ENCODE measurements around the gene EVC.

- TF ChIP-seq CTCF (IDR thresholded peaks at IDR 0.05): no peak
- no peak for TF ChIP-seq POLR2A (IDR thresholded peaks at IDR 0.05)
Observed at GRCh38 chr4:5757536-5757935, 46.5 kb downstream of the EVC start.
